Vagina (tissue), 2 donors: ENCODE measurements around the gene COX4I2. TPM values are rescaled to one million over a fixed set of nuclear protein-coding genes. Genes with fewer than 3 reads are reported as not detected.
"Not testable (repeated sequence)": the region's sequence is repeated elsewhere in the genome, so short reads cannot be mapped to it uniquely, and the experiment has no call there.

Experiments used
- DNase-seq, 2 donors: peaks; one replicate each; pipeline ENCODE4 v3.0.0-alpha.2; 2017; ENCODE audit errors: extremely low spot score in 2 of 2
- H3K27ac ChIP-seq: fragments of 200-600 bp; sonication (generic); one replicate; pipeline ENCODE4 v1.5.1; 2019
- H3K27me3 ChIP-seq: fragments of 200-600 bp; sonication (generic); one replicate; pipeline ENCODE4 v1.5.1; 2019
- H3K36me3 ChIP-seq, 2 donors: fragments of 200-600 bp; sonication (generic); one replicate each; pipeline ENCODE4 v1.5.1; 2017 to 2019
- H3K4me1 ChIP-seq: fragments of 200-600 bp; sonication (generic); one replicate; pipeline ENCODE4 v1.5.1; 2019
- H3K4me3 ChIP-seq, 2 donors: fragments of 200-600 bp; sonication (generic); 1 replicate in 1 of 2; 2 replicates in 1 of 2; pipeline ENCODE4 v1.5.1; 2016 to 2019
- H3K9me3 ChIP-seq: fragments of 200-600 bp; sonication (generic); one replicate; pipeline ENCODE4 v1.5.1; 2019
- CTCF ChIP-seq, 3 experiments: fragments of 450-650 bp in 2 of 3; fragments of 200-600 bp in 1 of 3; sonication (generic) in 1 of 3; IDR thresholded peaks; one replicate each; pipeline ENCODE4 v1.5.1; 2017 to 2019; ENCODE audit warnings: antibody characterized with exemption in 3 of 3, mild to moderate bottlenecking in 2 of 3, moderate library complexity in 2 of 3
- POLR2A ChIP-seq, 2 donors: fragments of 450-650 bp; IDR thresholded peaks; one replicate each; pipeline ENCODE4 v1.6.1; 2017; ENCODE audit warnings: antibody characterized with exemption in 2 of 2, mild to moderate bottlenecking in 2 of 2, moderate library complexity in 2 of 2
- POLR2AphosphoS5 ChIP-seq, 2 donors: sonication (generic); formaldehyde crosslinking; IDR thresholded peaks; one replicate each; pipeline ENCODE4 v1.9.0; 2017; ENCODE audit warnings: antibody characterized with exemption in 2 of 2, mild to moderate bottlenecking in 2 of 2, low read depth in 1 of 2; ENCODE audit not compliant: insufficient read depth in 1 of 2
- intact Hi-C: fragments of 100-400 bp; cut with DNase I; formaldehyde crosslinking; loops from one replicate; pipeline ENCODE4 v1.15.1; 2023
- total RNA-seq: library from RNA; depleted of rRNA; stranded (reverse); fragments of >200 nt; gene quantifications from one replicate; pipeline ENCODE4 v1.2.3, GENCODE V29; 2016

COX4I2 gene
- total RNA-seq, 1 donor from 2014 or later, result 2.5 TPM

GRCh38 chr20:31615416-31615815, 22.3 kb upstream of the COX4I2 start:
- H3K27me3 ChIP-seq, result no peaks in the 10 kb centered on the region
- no peak for DNase-seq
- H3K4me3 ChIP-seq, result no peak overlapping the region
- H3K27ac ChIP-seq, result no peak overlapping the region
- TF ChIP-seq POLR2A (IDR thresholded peaks at IDR 0.05) (no peak), CTCF (IDR thresholded peaks at IDR 0.05) (no peak), POLR2AphosphoS5 (IDR thresholded peaks at IDR 0.05; ENCODE audit: insufficient read depth in 1 of 2, low read depth in 1 of 2) (no peak)
- intact Hi-C loops, result no loop called here
- no peaks in the 10 kb centered on the region for H3K9me3 ChIP-seq
- no peaks in the 10 kb centered on the region for H3K36me3 ChIP-seq
- peaks cover 24% of the 10 kb centered on the region for H3K4me1 ChIP-seq

- Histone ChIP-seq H3K27me3 (no peaks in the 10 kb centered on the region), H3K36me3 (no peaks in the 10 kb centered on the region), H3K27ac (no peak overlapping the region), H3K4me3 (no peak overlapping the region), H3K4me1 (peaks cover 2% of the 10 kb centered on the region), H3K9me3 (no peaks in the 10 kb centered on the region)
- TF ChIP-seq POLR2AphosphoS5 (IDR thresholded peaks at IDR 0.05; ENCODE audit: insufficient read depth in 1 of 2, low read depth in 1 of 2) (no peak), CTCF (IDR thresholded peaks at IDR 0.05) (no peak), POLR2A (IDR thresholded peaks at IDR 0.05) (no peak)
- intact Hi-C loops, result no loop called here
- no peak for DNase-seq
These were observed 20.1 kb upstream of the COX4I2 start for GRCh38 chr20:31617432-31618104.

- intact Hi-C loops, result no loop called here
- no peak for TF ChIP-seq CTCF (IDR thresholded peaks at IDR 0.05)
- no peak for TF ChIP-seq POLR2A (IDR thresholded peaks at IDR 0.05)
- no peak for TF ChIP-seq POLR2AphosphoS5 (IDR thresholded peaks at IDR 0.05; ENCODE audit: insufficient read depth in 1 of 2, low read depth in 1 of 2)
- Histone ChIP-seq H3K27me3 (no peaks in the 10 kb centered on the region), H3K4me3 (no peak overlapping the region), H3K36me3 (no peaks in the 10 kb centered on the region), H3K4me1 (no peaks in the 10 kb centered on the region), H3K27ac (no peak overlapping the region), H3K9me3 (no peaks in the 10 kb centered on the region)
- DNase-seq, result no peak
These were observed 17.5 kb upstream of the COX4I2 start for GRCh38 chr20:31620246-31620645.

- H3K27me3 ChIP-seq, H3K27ac ChIP-seq, H3K36me3 ChIP-seq, H3K9me3 ChIP-seq, intact Hi-C loops, H3K4me1 ChIP-seq, DNase-seq, H3K4me3 ChIP-seq: not testable (repeated sequence)
These were observed 14.6 kb upstream of the COX4I2 start for GRCh38 chr20:31623123-31623505.

GRCh38 chr20:31626534-31626933, 11.2 kb upstream of the COX4I2 start:
- H3K4me3 ChIP-seq, H3K27me3 ChIP-seq, DNase-seq, H3K9me3 ChIP-seq, H3K4me1 ChIP-seq, H3K36me3 ChIP-seq, intact Hi-C loops, H3K27ac ChIP-seq: not testable (repeated sequence)

- H3K4me1 ChIP-seq, H3K9me3 ChIP-seq, intact Hi-C loops, H3K27me3 ChIP-seq, DNase-seq, H3K4me3 ChIP-seq, H3K27ac ChIP-seq, H3K36me3 ChIP-seq: not testable (repeated sequence)
These were observed 9.7 kb upstream of the COX4I2 start for GRCh38 chr20:31628057-31628456.
